VCaP (cell line): ENCODE measurements around the gene PRSS23.

Experiments
- H3K27ac ChIP-seq: fragments of 450-650 bp; 2 replicates; pipeline ENCODE4 v1.5.1; 2017
- CTCF ChIP-seq: fragments of 450-650 bp; conservative IDR thresholded peaks from 2 replicates; pipeline ENCODE4 v1.5.1; 2017; ENCODE audit warnings: mild to moderate bottlenecking, moderate library complexity

The PRSS23 gene

GRCh38 chr11:86800076-86800959, at the start of gene PRSS23:
Gene PRSS23, plus strand, starts transcription at chr11:86800542. Its CDS starts 7,102 bp downstream, at chr11:86807644.
- TF ChIP-seq CTCF: no peak
- H3K27ac ChIP-seq: peak within 1 kb of the TSS; percentile 81

GRCh38 chr11:86753459-86753858, 46.9 kb upstream of the PRSS23 start:
- no peak for TF ChIP-seq CTCF
- no peak overlapping the region for H3K27ac ChIP-seq

DNA sequence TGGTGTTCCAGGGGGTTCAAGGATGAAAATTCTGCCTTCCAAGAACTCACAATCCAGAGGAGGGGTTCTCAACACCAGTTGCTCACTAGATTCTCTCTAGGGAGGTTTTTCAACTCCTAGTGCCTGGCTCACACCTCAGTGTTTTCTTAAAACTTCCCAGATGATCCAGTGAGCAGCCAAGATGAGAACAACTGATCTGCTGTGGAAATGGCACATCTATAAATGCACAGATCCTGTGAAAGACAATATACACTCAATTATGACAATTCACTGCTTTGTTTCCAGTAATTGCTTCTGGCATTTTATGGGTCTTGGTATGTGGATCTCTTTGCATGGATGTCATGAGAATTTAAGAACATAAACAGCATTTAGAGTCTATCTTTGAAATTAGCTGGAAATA, 45.2 kb upstream of the PRSS23 start:
- TF ChIP-seq CTCF: no peak
- H3K27ac ChIP-seq: no peak overlapping the region

GRCh38 chr11:86758171-86758570, 42.2 kb upstream of the PRSS23 start:
- no peak overlapping the region for H3K27ac ChIP-seq
- TF ChIP-seq CTCF: no peak

- no peak for TF ChIP-seq CTCF
- no peak overlapping the region for H3K27ac ChIP-seq
Observed at GRCh38 chr11:86760577-86760976, 39.8 kb upstream of the PRSS23 start.

GRCh38 chr11:86761978-86762377, 38.4 kb upstream of the PRSS23 start:
- TF ChIP-seq CTCF: no peak

DNA sequence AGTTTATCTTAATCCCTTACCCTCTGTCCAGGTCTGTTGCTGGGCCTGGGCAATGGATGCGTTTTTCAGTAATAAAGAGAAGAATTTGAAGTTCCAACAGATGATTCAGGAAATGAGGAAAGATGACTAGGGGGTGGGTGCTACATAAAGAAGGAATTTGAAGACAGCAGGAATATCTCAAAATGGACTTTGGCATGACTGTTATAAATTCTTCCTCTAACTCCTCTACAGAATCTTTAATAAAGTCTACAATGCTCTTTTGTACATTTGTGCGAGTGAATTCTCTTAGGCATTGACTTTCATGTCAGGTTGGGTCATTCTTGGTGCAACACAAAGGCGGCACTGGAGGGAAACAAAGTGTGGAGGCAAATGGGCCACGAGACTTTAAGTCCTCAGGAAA, 35.1 kb upstream of the PRSS23 start:
- no peak overlapping the region for H3K27ac ChIP-seq

More at GRCh38 chr11:86761978-86762377, 38.4 kb upstream of the PRSS23 start:
- no peak overlapping the region for H3K27ac ChIP-seq

More for the DNA sequence above, 35.1 kb upstream of the PRSS23 start:
- no peak for TF ChIP-seq CTCF
